HG03439 (cell line): ENCODE data around the gene SLFN11.
A peak's percentile ranks its signal among the peaks of the same experiment; 100 is the strongest.
"Not testable (repeated sequence)": the region's sequence is repeated elsewhere in the genome, so short reads cannot be mapped to it uniquely, and the experiment has no call there.

Experiments used
- ATAC-seq: cut with Tn5 transposase; IDR thresholded peaks from one replicate; pipeline ENCODE4 v1.9.1; 2021; ENCODE audit warnings: mild to moderate bottlenecking, moderate library complexity; ENCODE audit not compliant: unreplicated experiment

Gene SLFN11, protein sequence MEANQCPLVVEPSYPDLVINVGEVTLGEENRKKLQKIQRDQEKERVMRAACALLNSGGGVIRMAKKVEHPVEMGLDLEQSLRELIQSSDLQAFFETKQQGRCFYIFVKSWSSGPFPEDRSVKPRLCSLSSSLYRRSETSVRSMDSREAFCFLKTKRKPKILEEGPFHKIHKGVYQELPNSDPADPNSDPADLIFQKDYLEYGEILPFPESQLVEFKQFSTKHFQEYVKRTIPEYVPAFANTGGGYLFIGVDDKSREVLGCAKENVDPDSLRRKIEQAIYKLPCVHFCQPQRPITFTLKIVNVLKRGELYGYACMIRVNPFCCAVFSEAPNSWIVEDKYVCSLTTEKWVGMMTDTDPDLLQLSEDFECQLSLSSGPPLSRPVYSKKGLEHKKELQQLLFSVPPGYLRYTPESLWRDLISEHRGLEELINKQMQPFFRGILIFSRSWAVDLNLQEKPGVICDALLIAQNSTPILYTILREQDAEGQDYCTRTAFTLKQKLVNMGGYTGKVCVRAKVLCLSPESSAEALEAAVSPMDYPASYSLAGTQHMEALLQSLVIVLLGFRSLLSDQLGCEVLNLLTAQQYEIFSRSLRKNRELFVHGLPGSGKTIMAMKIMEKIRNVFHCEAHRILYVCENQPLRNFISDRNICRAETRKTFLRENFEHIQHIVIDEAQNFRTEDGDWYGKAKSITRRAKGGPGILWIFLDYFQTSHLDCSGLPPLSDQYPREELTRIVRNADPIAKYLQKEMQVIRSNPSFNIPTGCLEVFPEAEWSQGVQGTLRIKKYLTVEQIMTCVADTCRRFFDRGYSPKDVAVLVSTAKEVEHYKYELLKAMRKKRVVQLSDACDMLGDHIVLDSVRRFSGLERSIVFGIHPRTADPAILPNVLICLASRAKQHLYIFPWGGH

DNA sequence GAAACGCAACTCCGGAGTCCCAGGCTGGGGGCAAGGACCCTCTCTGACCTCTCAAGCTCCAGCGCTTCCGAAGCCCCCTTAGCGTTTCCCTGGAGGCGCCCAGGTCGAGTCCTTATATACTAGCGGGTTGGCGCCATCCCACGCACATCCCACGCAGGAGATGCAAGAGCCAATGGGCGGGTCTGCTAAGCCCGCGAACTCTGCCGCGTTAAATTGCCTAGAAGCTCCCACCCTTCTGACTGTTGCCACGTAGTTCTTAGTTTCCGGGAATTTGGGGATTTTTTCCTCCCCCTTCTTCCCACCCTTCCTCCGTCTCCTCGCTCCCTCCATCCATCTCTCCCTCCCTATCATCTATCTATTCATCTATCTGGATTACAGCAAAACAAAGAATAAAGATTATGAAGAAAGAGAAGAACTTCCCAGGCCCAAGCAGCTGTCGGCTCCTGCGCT, at the start of gene SLFN11:
Gene SLFN11 (minus strand): TSS at position 88 of the 450 bp plus-strand sequence. CDS start 9,814 bp downstream, outside the sequence.
- ATAC-seq: peak; percentile 69

DNA sequence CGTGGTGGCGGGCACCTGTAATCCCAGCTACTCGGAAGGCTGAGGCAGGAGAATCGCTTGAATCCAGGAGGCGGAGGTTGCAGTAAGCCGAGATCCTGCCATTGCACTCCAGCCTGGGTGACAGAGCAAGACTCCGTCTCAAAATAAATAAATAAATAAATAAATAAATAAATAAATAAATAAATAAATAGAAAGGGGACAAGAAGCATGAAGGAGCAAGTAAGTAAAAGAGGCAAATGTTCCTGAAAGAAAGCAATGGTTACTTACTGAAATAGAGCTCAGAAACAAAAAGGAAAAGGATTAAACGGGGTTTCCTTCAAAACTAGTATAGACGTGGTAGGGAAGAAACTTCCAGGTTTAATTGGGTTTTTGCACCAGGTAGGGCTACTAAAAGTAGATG, 47.6 kb upstream of the SLFN11 start:
- not testable (repeated sequence) for ATAC-seq

DNA sequence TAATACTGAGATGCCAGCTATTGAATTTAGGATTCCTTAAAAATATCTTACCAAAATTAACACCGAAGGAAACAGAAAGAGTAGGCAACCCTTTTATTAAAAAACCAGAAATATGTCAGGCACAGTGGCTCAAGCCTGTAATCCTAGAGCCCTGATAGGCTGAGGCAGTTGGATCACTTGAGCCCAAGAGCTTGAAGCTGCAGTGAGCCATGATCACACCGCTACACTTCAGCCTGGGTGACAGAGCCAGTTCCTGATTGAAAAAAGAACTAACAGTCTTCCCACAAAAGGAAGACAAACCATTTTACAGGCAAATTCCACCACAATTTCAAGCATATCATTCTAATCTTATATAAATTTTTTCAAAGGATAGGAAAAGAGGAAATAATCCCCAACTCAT, 43.2 kb upstream of the SLFN11 start:
- ATAC-seq: no peak

DNA sequence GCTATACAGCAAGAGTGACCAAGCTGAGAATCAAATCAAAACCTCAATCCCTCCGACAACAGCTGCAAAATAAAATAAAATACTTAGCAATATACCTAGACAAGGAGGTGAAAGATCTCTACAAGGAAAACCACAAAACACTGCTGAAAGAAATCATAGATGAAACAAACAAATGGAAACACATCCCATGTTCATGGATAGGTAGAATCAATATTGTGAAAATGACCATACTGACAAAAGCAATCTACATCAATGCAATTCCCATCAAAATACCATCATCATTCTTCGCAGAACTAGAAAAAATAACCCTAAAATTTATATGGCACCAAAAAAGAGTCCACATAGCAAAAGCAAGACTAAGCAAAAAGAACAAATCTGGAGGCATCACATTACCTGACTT, 41.3 kb upstream of the SLFN11 start:
- not testable (repeated sequence) for ATAC-seq

DNA sequence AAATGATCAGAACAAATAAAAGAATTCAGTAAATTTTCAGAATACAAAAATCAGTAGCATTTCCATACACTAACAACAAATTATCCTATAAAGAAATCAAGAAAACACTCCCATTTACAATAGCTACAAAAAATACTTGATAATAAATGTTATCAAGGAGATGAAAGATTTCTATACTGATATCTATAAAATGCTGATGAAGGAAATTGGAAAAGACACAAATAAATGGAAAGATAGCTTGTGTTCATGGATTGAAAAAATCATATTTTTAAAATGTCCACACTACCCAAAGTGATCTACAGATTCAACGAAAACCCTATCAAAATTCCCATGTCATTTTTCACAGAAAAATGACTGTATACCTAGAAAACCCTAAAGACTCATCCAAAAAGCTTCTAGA, 40.8 kb upstream of the SLFN11 start:
- no peak for ATAC-seq

DNA sequence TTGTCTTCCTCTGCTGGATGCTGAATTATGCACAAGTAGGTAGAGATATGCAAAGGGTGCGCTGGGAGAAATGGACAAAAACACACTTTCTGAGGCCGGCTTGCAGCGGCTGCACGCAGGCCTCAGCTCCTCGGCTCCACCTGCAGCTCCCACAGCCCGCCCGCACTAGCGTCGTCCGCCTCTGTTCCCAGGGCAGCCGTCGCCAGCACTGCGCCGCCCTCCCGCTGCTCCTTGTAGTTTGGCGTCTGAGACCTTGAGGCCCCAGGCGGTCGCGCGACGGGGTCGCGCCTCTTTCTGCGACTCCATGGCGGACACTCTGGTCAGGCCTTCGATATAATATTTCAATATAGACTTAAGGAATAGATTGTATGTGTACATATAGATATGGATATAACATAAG, 34.1 kb upstream of the SLFN11 start:
- ATAC-seq: no peak

DNA sequence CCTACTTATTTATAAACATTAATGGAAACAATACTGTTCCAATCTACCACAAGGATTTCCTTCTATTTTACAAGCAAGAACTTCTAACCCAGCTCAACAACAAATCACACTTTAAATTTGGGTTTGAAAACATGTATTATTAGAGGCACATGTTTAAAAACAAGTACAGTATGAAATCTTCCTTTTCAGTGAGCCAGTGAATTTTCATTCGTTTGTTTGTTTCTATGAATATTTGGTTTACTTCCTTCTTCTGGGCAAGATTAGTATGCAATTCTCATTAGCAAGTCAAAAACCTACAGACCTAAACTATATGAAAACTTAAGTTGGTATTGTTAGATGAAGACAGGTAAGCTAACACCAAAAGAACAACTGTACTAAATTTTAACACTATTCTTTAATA, 33.1 kb upstream of the SLFN11 start:
- no peak for ATAC-seq

DNA sequence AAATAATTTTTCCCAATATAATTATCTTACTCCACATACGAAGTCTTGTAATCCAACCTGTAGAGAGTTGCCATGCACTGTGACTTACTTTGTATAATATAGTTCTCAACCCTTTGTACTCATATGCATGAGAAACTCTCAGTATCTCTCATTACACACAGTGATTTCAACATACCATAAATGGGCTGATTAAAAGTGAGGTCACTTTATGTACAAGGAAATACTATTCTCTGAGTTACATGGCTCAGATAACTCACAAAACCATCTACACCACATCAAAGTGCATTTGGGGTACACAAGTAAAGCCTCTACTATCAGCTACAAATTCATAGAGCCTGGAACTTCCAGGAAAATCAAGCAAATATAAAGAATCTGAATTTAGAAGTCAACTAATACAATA, 30.9 kb upstream of the SLFN11 start:
- no peak for ATAC-seq

DNA sequence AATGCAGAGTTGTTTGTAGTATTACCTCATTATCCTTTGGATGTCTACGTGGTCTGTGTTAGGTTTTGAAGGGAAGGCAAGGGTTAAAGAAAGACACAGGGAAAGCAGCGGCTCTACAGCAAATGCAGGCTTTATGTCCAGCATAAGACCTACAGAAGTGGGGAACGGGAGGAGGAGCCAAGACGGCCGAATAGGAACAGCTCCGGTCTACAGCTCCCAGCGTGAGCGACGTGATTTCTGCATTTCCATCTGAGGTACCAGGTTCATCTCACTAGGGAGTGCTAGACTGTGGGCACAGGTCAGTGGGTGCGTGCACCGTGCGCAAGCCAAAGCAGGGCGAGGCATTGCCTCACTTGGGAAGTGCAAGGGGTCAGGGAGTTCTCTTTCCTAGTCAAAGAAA, 20.4 kb upstream of the SLFN11 start:
- ATAC-seq: not testable (repeated sequence)

DNA sequence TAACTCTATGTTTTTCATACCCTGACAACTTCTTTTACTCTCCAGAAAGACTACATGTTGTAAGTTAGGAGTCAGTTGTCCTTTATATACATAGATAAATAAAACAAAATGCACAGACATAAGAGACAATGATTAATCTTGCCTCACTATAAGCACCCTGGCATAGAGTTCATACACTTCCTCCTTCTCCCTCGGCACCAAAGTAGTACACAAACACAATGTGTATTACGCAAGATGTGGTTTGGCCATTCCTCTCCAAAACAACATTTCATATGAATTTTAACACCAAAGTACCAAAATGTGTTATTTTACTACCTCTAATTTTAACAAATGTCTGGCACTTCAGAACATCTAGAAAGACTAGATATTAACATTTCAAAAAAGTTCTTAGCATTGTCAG, 17.2 kb upstream of the SLFN11 start:
- no peak for ATAC-seq

DNA sequence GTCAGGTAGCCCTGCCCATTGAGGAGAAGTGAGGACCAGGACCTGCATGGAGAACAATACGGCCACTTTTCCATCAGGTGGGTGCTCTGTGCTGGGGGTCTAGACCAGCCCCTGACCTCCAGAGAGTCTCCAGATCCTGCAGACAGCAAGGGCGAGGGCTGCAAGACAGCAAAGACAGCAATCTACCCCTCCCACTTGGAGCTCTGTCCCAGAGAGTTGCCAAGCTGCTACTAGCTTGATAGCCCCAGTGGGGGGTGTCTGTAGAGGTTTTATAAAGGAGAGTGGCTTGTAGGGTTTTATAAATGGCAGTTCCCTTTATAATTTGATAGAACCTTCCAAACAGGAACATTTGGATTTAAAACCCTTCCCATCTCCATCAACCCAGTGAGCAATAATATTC, 16.7 kb upstream of the SLFN11 start:
- ATAC-seq: no peak

DNA sequence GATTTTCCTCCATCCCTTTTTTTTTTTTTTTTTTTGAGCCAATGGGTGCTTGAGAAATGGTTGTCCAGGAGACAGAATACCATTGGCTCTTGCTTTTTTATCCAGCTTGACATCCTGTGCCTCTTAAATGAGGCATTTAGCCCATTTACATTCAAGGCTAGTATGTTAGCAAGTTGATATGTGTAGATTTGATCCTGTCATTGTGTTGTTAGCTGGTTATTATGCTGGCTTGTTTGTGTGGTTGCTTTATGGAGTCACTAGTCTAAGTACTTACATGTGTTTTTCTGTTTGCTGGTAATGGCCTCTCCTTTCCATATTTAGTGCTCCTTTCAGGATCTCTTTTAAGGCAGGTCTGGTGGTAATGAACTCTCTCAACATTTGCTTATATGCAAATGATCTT, 14.1 kb upstream of the SLFN11 start:
- no peak for ATAC-seq

DNA sequence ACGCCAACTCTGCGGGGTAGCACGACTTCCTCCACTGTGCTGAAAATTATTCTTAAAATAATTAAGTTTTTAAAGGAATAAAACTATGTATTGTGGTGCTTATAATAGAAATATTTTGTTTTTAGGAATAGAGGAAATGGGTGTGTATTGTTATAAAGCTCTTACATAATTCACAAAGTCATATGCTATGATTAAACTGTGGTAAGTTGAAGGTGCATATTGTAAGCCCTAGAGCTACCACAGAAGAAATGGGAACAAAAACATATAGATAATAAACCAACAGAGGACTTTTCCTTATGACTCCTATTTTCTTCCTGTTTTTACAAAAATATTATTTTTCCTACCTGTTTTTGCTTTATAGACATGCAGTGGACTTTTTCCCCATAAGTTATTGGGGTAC, 4.3 kb upstream of the SLFN11 start:
- no peak for ATAC-seq

DNA sequence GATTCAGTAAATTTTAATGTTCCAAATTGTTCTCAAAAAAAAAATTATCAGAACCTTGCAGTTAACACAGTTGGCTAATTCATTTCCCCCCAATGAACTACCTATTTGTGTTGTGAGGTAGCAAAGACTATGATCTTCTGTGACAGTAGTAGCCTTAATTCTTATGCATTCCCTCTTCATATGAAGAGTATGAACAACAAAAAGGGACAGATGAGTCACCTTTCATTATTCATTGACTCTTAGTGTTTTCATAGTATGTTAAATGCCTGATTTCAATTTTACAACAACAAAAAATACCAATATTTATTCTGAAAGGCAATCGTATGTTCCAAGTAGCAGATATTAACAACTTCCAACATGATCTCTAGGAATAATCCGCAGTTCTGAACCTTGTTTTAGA, 3.6 kb upstream of the SLFN11 start:
- no peak for ATAC-seq

DNA sequence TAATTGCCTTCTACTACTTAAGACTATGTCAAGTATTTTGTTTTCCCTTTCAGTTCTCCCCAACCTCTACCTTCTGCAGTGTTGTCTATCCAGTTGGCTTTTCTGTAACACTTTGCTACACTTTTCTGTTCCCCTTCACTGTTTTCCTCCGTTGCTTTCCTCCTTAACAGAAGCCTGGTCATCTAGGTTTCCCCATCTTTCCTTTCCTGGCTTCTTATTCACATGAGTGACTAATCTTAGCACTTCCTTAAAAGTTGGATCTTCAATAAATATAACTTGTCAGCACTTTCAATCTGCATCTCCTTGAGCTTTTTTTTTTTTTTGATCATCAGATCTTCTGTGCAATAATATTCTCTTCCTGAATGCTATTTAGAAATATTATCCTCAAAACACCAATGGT, 2.8 kb upstream of the SLFN11 start:
- no peak for ATAC-seq

DNA sequence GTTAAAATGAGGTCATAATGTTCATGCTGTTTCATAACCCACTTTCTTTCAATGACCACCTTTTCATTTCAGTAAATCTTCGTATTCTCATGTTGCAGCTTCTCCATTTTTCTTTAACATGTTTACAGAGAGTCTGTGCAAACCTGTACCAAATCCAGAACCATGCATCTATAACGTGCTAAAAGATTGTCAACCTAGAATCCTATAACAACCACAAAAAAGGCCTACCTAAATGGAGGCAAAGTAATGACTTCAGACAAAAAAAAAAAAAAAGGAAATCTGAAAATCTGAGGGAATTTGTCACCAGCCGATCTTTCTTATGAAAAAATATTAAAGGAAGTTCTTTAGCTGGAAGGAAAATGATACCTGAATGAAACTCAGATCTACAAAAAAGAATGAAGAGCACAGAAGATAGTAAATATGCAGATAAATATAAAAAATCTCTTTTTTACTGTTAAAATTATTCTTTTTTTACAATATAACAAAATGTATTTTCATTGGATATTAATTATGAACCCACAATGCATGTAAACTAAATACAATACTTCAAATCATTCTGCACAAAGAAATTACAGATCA, 1.4 kb upstream of the SLFN11 start:
- ATAC-seq: no peak

DNA sequence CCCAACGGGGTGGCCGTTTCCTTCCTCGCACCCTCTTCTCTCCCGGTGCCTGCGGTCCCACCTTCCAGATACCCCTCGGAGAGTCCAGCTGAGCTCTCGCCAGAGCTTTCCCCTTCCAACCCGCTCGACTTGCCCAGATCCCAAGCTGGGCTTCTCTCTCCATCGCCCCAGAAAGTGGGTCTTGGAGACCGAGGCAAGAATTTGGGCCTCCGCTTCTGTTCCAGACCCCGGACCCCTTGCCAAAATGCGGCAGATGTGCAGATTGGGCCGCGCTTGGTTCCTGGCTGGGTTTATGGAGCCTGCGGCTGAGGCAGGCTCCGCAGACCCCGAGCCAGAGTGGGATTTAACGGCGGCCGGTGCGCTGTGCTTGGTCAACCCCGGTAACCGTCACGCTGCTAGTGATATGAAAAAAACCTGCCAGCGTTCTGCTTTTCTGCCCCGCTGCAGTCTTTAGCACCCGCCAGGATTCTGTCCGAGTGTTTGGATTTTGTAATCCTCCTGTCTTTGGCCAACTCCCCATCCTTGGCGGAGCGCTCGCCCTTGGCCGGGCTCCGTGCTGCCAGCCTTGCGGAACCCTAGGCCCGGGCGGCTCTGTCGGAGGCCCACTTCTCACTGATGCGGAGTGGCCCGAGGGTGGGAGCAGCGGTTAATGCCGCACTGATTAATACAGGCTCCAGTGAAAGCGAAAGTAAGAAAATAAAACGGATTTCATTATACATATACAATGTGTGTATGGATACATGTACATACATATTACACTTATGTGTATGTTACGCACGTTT, 754 bp upstream of the SLFN11 start:
- peak; percentile 32 for ATAC-seq

DNA sequence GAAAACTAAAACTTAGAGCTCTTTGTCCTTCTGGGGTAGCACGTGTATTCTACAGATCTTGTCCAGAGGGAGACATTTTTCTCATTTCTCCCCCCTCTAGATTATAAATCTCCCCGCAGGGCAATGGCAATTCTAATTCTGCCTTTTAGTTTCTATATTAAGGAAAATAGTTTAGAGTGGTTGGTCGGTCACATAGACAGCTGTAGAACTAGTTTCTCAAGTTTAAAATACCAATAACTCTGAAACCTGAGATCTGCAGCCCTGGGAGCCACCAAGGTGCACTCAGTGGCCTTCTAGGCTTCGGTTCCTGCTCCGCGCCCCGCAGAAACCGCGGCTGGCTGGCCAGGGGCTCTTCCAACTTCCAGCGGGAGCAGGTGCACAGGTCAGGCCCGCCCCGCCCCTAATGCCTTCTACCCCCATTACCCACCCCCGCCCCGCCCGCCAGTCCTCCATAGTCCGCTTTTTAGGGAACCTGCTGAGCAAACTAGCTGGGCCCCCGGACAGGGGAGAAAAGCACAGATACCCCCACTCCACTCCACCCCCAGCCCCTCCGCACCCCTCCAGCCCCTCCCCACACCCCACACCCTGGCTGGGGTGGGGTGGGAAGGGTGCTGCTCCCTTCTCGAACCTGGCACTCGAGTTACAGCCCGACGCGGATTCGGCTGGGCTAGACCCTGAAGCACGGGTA, 431 bp downstream of the SLFN11 start:
- ATAC-seq: peak; percentile 3

DNA sequence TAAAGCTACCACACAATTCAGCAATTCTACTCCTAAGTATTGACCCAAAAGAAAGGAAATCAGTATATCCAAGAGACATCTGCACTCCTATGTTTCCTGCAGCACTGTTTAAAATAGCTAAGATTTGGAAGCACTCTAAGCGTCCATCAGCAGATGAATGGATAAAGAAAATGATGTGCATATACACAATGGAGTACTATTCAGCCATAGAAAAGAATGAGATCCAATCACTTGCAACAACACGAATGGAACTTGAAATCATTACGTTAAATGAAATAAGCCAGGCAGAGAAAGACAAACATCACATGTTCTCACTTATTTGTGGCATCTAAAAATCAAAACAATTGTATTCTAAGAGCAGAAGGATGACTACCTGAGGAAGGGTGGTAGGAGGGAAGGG, 1.5 kb downstream of the SLFN11 start:
- ATAC-seq: no peak
